HG02981 (cell line): ENCODE data around the gene SLC4A1AP.
"Not testable (repeated sequence)": the region's sequence is repeated elsewhere in the genome, so short reads cannot be mapped to it uniquely, and the experiment has no call there.

Source experiments
- ATAC-seq: cut with Tn5 transposase; IDR thresholded peaks from one replicate; pipeline ENCODE4 v1.9.1; 2021; ENCODE audit warnings: mild to moderate bottlenecking, moderate library complexity; ENCODE audit not compliant: unreplicated experiment

SLC4A1AP gene

DNA sequence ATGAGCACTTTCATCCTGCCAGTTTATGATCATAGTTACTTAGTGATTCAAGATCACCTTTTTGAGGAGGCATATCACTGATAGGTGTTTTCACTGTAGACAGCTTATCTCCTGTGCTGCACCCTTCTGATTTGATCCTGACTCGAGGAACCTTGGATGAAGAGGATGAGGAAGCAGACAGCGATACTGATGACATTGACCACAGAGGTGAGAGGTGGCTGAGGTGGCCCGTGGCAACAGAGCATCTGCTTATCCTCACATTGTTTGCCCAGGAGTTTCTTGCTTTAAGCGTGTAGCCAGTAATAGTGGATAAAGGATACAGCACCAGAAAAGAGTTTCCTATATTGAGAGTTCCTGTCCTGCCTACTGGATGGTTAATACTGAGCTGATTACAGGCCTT is 16.0 kb upstream of the SLC4A1AP start:
- ATAC-seq = no peak

DNA sequence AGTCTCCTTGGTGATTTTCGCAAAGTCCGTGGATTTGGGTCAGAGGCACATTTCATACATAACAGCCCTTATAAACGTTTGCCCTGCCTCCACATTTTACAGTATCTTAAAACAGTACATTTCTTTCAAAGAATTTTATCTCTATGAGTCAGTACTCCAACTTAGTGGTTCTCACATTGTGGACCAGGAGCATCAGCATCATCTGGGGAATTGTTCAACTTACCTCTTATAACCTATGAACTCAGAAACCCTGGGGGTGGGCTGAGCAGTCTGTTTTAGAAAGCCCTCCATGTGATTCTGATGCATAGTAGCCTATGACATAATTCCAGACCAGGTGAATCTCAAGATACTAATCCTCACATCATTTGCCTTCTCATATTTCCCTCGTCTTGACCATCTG is 12.6 kb upstream of the SLC4A1AP start:
- no peak for ATAC-seq

GRCh38 chr2:27652341-27652740 is 11.3 kb upstream of the SLC4A1AP start:
- ATAC-seq = no peak

DNA sequence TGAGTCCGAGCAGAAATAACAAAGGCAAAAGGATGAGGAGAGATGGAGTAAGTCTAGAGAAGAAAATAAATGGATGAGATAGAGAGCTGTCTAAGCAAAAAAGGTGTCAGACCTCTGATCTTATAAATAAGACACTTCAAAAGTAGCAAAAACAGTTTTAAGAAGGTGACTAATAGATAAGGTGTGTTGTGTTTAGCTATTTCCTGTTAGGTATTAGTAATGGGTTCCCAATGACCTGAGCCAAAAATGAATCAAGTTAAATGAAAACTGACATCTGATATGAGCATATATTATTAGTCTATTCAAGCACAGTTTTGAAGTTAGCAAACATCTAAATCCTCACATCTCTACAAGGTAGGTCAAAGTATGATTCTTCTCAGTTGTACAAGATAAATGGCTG is 10.9 kb upstream of the SLC4A1AP start:
- no peak for ATAC-seq

DNA sequence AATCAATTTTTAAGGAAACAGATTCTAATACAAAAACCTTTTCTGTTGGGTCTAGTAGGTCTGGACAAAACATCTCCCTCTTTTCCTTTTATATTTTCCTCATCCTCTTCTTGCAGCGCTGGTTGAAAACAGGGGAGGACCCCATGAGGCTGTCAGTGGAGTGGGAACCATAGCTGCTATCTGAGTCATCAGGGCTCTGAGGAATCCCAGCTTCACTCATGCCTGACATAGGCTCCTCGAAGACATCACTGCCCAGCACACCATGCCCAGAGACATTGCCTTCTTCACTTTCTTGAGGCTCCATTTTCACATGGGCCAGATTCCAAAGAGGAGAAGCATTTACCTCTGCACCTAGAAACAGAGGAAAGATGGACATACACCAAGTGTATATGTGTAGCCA is 10.3 kb upstream of the SLC4A1AP start:
- ATAC-seq = no peak

DNA sequence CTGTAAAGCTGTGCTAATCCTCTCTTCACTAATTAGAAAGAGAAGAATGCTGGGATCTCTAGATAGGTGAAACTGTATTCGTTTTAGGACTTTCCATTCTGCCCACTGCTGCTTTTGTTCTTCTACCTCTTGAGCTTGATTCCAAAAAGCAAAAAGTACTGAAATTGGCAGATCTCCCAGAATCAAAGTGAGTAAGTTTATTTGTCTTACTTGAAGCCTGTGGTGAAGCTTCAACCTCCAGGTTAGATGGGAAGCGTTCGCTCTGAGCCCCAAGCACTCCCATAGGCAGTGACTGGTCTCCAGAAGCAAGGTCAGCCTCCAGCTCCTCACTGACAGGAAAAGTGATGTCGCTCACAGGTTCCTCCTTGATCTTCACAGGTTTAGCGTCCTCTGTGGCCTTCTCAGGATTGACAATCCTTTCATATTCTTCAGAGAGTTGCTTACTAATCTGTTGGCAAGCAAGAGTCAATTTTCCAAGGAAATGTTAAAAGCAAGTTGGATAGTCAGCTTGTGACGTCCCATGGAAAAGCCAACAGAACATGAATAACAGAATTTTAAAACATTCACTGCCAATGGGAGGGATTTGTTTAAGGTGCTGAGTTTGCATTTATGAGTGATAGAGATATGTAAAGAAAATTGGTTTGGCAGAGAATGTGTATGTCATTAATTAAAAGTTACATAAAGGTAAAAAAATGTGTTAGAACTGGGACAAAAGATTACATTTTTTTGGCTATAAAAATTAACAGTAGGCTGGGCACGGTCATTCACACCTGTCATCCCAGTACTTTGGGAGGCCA is 8.3 kb upstream of the SLC4A1AP start:
- no peak for ATAC-seq

DNA sequence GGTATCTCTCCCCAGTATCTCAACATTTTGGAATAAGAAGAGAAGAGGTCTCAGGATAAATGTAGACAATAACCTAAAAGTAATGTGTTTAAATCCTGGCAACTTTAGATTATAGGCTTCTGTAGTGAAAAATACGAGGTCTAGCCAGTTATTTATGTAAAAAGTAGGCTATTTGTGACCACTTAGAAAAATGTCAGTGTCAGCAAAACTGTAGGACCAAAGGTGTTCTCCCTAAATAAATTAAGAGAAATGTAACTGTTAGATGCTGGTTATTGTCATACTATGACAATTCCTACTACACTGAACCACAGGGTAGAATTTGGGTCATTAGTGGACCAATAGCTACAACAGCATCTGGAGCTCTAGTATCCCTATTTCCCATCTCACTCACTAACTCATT is 2.3 kb upstream of the SLC4A1AP start:
- no peak for ATAC-seq

- peak; percentile 20 for ATAC-seq
Observed at GRCh38 chr2:27664154-27664574, 475 bp downstream of the SLC4A1AP start.

DNA sequence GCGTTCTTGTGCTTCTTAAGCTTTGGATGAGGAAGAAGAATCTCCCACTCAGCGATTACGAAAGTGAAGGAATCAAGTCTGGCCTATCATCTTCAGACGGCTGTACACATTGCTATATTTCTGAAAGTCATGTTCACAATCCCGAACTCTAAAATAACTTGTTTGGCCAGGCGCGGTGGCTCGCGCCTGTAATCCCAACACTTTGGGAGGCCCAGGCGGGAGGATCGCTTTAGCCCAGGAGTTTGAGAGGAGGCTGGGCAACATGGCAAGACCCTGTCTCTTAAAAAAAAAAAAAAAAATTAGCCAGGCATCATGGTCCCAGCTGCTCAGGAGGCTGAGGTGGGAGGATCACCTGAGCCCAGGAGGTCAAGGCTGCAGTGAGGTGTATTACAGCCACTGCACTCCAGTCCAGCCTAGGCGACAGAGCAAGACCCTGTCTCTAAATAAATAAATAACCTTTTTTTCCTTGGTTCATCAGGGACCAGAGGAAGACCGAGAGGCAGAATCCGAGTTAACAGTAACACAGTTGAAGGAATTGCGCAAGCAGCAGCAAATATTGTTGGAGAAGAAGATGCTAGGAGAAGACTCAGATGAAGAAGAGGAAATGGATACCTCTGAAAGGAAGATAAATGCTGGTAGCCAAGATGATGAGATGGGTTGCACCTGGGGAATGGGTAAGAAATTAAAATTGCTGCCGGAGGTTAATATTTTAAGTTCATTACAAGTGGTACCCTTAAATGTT is 1.1 kb downstream of the SLC4A1AP start:
- no peak for ATAC-seq

DNA sequence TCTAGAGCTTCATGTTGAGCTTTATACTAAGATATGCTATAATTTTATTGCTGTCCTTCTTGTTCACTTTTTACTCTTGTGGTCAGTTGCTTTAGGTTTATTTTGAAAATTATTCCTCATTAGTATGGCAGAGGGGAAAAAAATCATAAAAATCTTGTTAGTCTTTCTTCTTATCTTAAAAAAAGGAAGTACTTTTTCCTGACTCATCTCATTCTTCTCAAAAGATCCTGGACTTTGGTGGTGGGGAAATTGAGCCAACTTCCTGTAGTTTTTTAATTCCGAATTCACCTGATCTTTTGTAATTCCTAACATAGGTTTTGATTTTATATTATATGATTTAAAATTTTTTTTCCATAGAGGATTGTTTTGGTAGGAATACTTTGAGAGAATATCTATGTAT is 3.8 kb downstream of the SLC4A1AP start:
- ATAC-seq = no peak

- ATAC-seq = no peak
Observed at GRCh38 chr2:27671235-27671634, 7.5 kb downstream of the SLC4A1AP start.

GRCh38 chr2:27672723-27673486 is 9.2 kb downstream of the SLC4A1AP start:
- ATAC-seq = no peak

DNA sequence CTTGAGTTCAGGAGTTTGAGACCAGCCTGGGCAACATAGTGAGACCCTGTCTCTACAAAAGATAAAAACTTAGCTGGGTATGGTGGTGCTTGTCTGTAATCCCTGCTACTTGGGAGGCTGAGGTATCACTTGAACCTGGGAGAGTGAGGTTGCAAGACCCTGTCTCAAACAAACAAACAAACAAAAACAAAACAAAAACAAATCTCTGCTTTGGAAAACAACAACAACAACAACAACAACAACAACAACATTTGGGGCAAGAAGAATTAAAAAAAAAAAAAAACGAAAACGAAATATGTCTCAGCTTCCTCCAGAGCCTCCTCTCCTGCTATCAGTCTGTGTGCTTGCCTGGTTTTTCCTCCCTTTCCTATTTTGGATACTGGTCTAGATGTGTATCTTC is 16.9 kb downstream of the SLC4A1AP start:
- ATAC-seq = no peak

GRCh38 chr2:27681841-27682240 is 18.2 kb downstream of the SLC4A1AP start:
- no peak for ATAC-seq

- ATAC-seq = not testable (repeated sequence)
Observed at GRCh38 chr2:27682334-27682771, 18.7 kb downstream of the SLC4A1AP start.

- peak; percentile 84 for ATAC-seq
Observed at GRCh38 chr2:27683390-27684071, 19.8 kb downstream of the SLC4A1AP start.

DNA sequence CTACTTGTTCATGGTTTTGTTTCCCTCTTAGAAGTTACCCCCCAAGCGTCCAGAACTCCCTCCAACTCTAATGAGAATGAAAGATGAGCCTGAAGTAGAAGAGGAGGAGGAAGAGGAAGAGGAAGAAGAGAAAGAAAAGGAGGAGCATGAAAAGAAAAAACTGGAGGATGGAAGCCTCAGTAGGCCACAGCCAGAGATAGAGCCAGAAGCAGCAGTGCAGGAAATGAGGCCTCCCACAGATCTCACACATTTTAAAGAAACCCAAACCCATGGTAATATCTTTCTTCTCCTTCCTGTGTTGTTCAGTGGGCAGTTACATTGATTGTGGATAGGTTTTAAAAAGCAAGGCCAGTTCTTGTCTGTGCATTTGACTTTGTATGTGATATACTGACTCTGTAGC is 21.3 kb downstream of the SLC4A1AP start:
- not testable (repeated sequence) for ATAC-seq

DNA sequence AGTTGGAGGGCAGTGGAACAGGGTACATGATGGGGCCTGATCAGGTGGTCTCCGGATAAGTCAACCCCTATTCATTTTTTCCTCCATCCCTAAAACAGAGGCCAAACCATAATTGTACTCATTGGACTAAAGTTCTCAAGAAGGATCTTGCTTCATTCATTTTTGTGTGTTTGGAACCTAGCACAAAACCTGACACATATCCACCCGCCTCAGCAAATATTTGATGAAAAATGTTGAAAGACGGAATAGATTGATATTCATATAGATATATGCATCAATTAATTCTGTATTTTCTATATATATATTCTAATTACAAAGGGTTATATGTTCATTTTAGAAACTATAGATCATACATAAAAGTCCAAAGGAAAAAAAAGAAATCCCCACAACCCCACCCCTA is 21.9 kb downstream of the SLC4A1AP start:
- no peak for ATAC-seq

- ATAC-seq = no peak
Observed at GRCh38 chr2:27687232-27687631, 23.5 kb downstream of the SLC4A1AP start.

GRCh38 chr2:27689424-27689823 is 25.7 kb downstream of the SLC4A1AP start:
- ATAC-seq = no peak

DNA sequence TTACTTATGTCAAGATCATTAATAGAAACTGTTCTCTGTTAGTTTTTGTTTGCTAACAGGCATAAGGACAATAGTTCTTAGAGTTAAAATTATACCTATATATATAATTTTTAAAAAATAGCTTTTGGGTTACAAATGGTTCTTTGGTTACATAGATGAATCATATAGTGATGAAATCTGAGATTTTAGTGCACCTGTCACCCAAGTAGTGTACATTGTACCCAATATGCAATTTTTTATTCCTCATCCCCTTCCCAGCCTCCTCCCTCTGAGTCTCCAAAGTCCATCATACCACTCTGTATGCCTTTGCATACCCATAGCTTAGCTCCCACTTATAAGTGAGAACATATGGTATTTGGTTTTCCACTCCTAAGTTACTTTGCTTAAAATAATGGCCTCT is 26.4 kb downstream of the SLC4A1AP start:
- ATAC-seq = no peak
